Measurements from ENCODE around the gene AKAP8L.
"Not testable (repeated sequence)": the region's sequence is repeated elsewhere in the genome, so short reads cannot be mapped to it uniquely, and the experiment has no call there.

The AKAP8L gene

GRCh38 chr19:15421721-15422260, 3.0 kb upstream of the AKAP8L start:
- no peak for TF ChIP-seq CTCF (IDR thresholded peaks at IDR 0.05; ENCODE audit: control insufficient read depth, extremely low read depth, insufficient read depth)
- DNase-seq (ENCODE audit: low read depth): no peak
- peak overlapping the region; percentile 7 for H3K4me3 ChIP-seq (ENCODE audit: low read depth, low read length)

- no peak for DNase-seq (ENCODE audit: low read depth)
- H3K4me3 ChIP-seq (ENCODE audit: low read depth, low read length): peak overlapping the region; percentile 7; the same call in 1 of the 2 replicates
- no peak for TF ChIP-seq CTCF (IDR thresholded peaks at IDR 0.05; ENCODE audit: control insufficient read depth, extremely low read depth, insufficient read depth)
Observed at GRCh38 chr19:15421136-15421695, 2.4 kb upstream of the AKAP8L start.

- H3K4me3 ChIP-seq (ENCODE audit: low read depth, low read length): peak overlapping the region; percentile 90
- no peak for DNase-seq (ENCODE audit: low read depth)
- no peak for TF ChIP-seq CTCF (IDR thresholded peaks at IDR 0.05; ENCODE audit: control insufficient read depth, extremely low read depth, insufficient read depth)
Observed at GRCh38 chr19:15419413-15420025, 731 bp upstream of the AKAP8L start.

- no peak for DNase-seq (ENCODE audit: low read depth)
- H3K4me3 ChIP-seq (ENCODE audit: low read depth, low read length): peak overlapping the region; percentile 90
- no peak for TF ChIP-seq CTCF (IDR thresholded peaks at IDR 0.05; ENCODE audit: control insufficient read depth, extremely low read depth, insufficient read depth)
Observed at GRCh38 chr19:15418231-15418578, 583 bp downstream of the AKAP8L start.

GRCh38 chr19:15417699-15418098, 1.1 kb downstream of the AKAP8L start:
- TF ChIP-seq CTCF (IDR thresholded peaks at IDR 0.05; ENCODE audit: control insufficient read depth, extremely low read depth, insufficient read depth): no peak
- no peak for DNase-seq (ENCODE audit: low read depth)
- H3K4me3 ChIP-seq (ENCODE audit: low read depth, low read length): peak overlapping the region; percentile 90

- 0 out of 2 replicates have a peak overlapping the region, but pooled peaks have one; percentile 1 for H3K4me3 ChIP-seq (ENCODE audit: low read depth, low read length)
- no peak for DNase-seq (ENCODE audit: low read depth)
- no peak for TF ChIP-seq CTCF (IDR thresholded peaks at IDR 0.05; ENCODE audit: control insufficient read depth, extremely low read depth, insufficient read depth)
Observed at GRCh38 chr19:15412832-15413231, 6.0 kb downstream of the AKAP8L start.

GRCh38 chr19:15411351-15411750, 7.4 kb downstream of the AKAP8L start:
- DNase-seq (ENCODE audit: low read depth); H3K4me3 ChIP-seq (ENCODE audit: low read depth, low read length): not testable (repeated sequence)
